Measurements from ENCODE around the gene MID1. TPM values are rescaled to one million over a fixed set of nuclear protein-coding genes. Genes with fewer than 3 reads are reported as not detected.

The MID1 gene
- total RNA-seq, 2 donors from 2014 or later: 8.0 to 9.6 TPM

- no peak for TF ChIP-seq CTCF (IDR thresholded peaks at IDR 0.05)
- Histone ChIP-seq H3K4me3 (no peak overlapping the region), H3K27ac (no peak overlapping the region), H3K4me1 (no peaks in the 10 kb centered on the region), H3K36me3 (no peaks in the 10 kb centered on the region), H3K27me3 (no peaks in the 10 kb centered on the region), H3K9me3 (no peaks in the 10 kb centered on the region)
- no peak for DNase-seq (ENCODE audit: low spot score)
These were observed 13.2 kb downstream of the MID1 start for GRCh38 chrX:10607233-10607632.

GRCh38 chrX:10603612-10604011 lies 16.8 kb downstream of the MID1 start:
- no peak for TF ChIP-seq CTCF (IDR thresholded peaks at IDR 0.05)
- Histone ChIP-seq H3K4me1 (no peaks in the 10 kb centered on the region), H3K4me3 (no peak overlapping the region), H3K27me3 (no peaks in the 10 kb centered on the region), H3K36me3 (no peaks in the 10 kb centered on the region), H3K9me3 (no peaks in the 10 kb centered on the region), H3K27ac (no peak overlapping the region)
- no peak for DNase-seq (ENCODE audit: low spot score)

GRCh38 chrX:10602646-10603045 lies 17.7 kb downstream of the MID1 start:
- TF ChIP-seq CTCF (IDR thresholded peaks at IDR 0.05): no peak
- DNase-seq (ENCODE audit: low spot score): no peak
- Histone ChIP-seq H3K36me3 (no peaks in the 10 kb centered on the region), H3K9me3 (no peaks in the 10 kb centered on the region), H3K4me3 (no peak overlapping the region), H3K27ac (no peak overlapping the region), H3K4me1 (no peaks in the 10 kb centered on the region), H3K27me3 (no peaks in the 10 kb centered on the region)

- Histone ChIP-seq H3K27ac (no peak overlapping the region), H3K9me3 (no peaks in the 10 kb centered on the region), H3K27me3 (no peaks in the 10 kb centered on the region), H3K4me3 (no peak overlapping the region), H3K36me3 (no peaks in the 10 kb centered on the region), H3K4me1 (no peaks in the 10 kb centered on the region)
- no peak for DNase-seq (ENCODE audit: low spot score)
- no peak for TF ChIP-seq CTCF (IDR thresholded peaks at IDR 0.05)
These were observed 19.9 kb downstream of the MID1 start for GRCh38 chrX:10600479-10600878.

GRCh38 chrX:10598540-10598939 lies 21.8 kb downstream of the MID1 start:
- Histone ChIP-seq H3K27me3 (no peaks in the 10 kb centered on the region), H3K4me1 (no peaks in the 10 kb centered on the region), H3K4me3 (no peak overlapping the region), H3K36me3 (no peaks in the 10 kb centered on the region), H3K9me3 (no peaks in the 10 kb centered on the region), H3K27ac (no peak overlapping the region)
- TF ChIP-seq CTCF (IDR thresholded peaks at IDR 0.05): no peak
- no peak for DNase-seq (ENCODE audit: low spot score)

- Histone ChIP-seq H3K27ac (no peak overlapping the region), H3K4me1 (no peaks in the 10 kb centered on the region), H3K27me3 (no peaks in the 10 kb centered on the region), H3K9me3 (no peaks in the 10 kb centered on the region), H3K36me3 (no peaks in the 10 kb centered on the region), H3K4me3 (no peak overlapping the region)
- DNase-seq (ENCODE audit: low spot score): no peak
- TF ChIP-seq CTCF (IDR thresholded peaks at IDR 0.05): peak in 1 of 2 donors; percentile 59
These were observed 22.5 kb downstream of the MID1 start for GRCh38 chrX:10597871-10598270.
